Activated CD4-positive, alpha-beta T cell treated with anti-CD3 and anti-CD28 coated beads, Interleukin-2, amount 50 U/mL, for 4 hours (primary cell): ENCODE results near the gene PRKAB2.
A peak's percentile ranks its signal among the peaks of the same experiment; 100 is the strongest.
"Not testable (repeated sequence)": the region's sequence is repeated elsewhere in the genome, so short reads cannot be mapped to it uniquely, and the experiment has no call there.

ENCODE experiments used
- DNase-seq, 2 experiments: peaks; one replicate each; pipeline ENCODE4 v3.0.0-alpha.2; 2020

The PRKAB2 gene

GRCh38 chr1:147172168-147173016, at the start of gene PRKAB2:
Gene PRKAB2 (minus strand): TSS chr1:147172470. CDS start chr1:147172144, 326 bp downstream.
- peak; percentile 83 to 85 for DNase-seq

GRCh38 chr1:147218606-147219005, 46.3 kb upstream of the PRKAB2 start:
- DNase-seq = no peak

- DNase-seq = no peak
Measured at GRCh38 chr1:147217141-147217540, 44.9 kb upstream of the PRKAB2 start.

- no peak for DNase-seq
Measured at GRCh38 chr1:147216124-147216523, 43.9 kb upstream of the PRKAB2 start.

GRCh38 chr1:147215540-147215916, 43.3 kb upstream of the PRKAB2 start:
- no peak for DNase-seq

- DNase-seq = no peak
Measured at GRCh38 chr1:147214842-147215539, 42.7 kb upstream of the PRKAB2 start.

GRCh38 chr1:147214325-147214724, 42.1 kb upstream of the PRKAB2 start:
- no peak for DNase-seq

- no peak for DNase-seq
Measured at GRCh38 chr1:147213271-147213670, 41.0 kb upstream of the PRKAB2 start.

- DNase-seq = no peak
Measured at GRCh38 chr1:147211577-147211976, 39.3 kb upstream of the PRKAB2 start.

- DNase-seq = no peak
Measured at GRCh38 chr1:147210987-147211386, 38.7 kb upstream of the PRKAB2 start.

- DNase-seq = no peak
Measured at GRCh38 chr1:147209825-147210821, 37.9 kb upstream of the PRKAB2 start.

GRCh38 chr1:147208619-147209018, 36.3 kb upstream of the PRKAB2 start:
- no peak for DNase-seq

GRCh38 chr1:147207192-147207591, 34.9 kb upstream of the PRKAB2 start:
- DNase-seq = no peak

- DNase-seq = no peak
Measured at GRCh38 chr1:147204080-147204479, 31.8 kb upstream of the PRKAB2 start.

- no peak for DNase-seq
Measured at GRCh38 chr1:147202576-147202975, 30.3 kb upstream of the PRKAB2 start.

- DNase-seq = no peak
Measured at GRCh38 chr1:147201786-147202185, 29.5 kb upstream of the PRKAB2 start.

GRCh38 chr1:147201276-147201675, 29.0 kb upstream of the PRKAB2 start:
- no peak for DNase-seq

- not testable (repeated sequence) for DNase-seq
Measured at GRCh38 chr1:147197324-147197723, 25.1 kb upstream of the PRKAB2 start.

GRCh38 chr1:147189514-147189913, 17.2 kb upstream of the PRKAB2 start:
- no peak for DNase-seq

GRCh38 chr1:147185432-147185831, 13.2 kb upstream of the PRKAB2 start:
- no peak for DNase-seq

GRCh38 chr1:147177611-147178380, 5.5 kb upstream of the PRKAB2 start:
- DNase-seq = no peak
